Smooth muscle cell (in vitro differentiated cells): ENCODE data around the gene WASHC4. TPM values are rescaled to one million over a fixed set of nuclear protein-coding genes. Genes with fewer than 3 reads are reported as not detected.
A peak's percentile ranks its signal among the peaks of the same experiment; 100 is the strongest.

Experiments
- DNase-seq: peaks from one replicate; lab custom pipeline; 2025; ENCODE audit not compliant: unreplicated experiment; lab: John Stamatoyannopoulos, UW
- H2AFZ ChIP-seq: fragments of 200-600 bp; sonication (generic); 2 replicates; pipeline ENCODE4 v1.6.0; 2016; ENCODE audit warnings: antibody characterized with exemption, low read depth, mild to moderate bottlenecking
- H3F3A ChIP-seq: fragments of 200-600 bp; sonication (generic); 2 replicates; pipeline ENCODE4 v1.6.0; 2017; ENCODE audit warnings: antibody characterized with exemption, low read depth
- H3K27ac ChIP-seq: fragments of 200-600 bp; sonication (generic); 2 replicates; pipeline ENCODE4 v1.5.1; 2016; ENCODE audit warnings: low read depth, mild to moderate bottlenecking
- H3K27me3 ChIP-seq: fragments of 200-600 bp; sonication (generic); 2 replicates; pipeline ENCODE4 v1.6.1; 2016; ENCODE audit warnings: low read depth, mild to moderate bottlenecking
- H3K36me3 ChIP-seq: fragments of 200-600 bp; sonication (generic); 2 replicates; pipeline ENCODE4 v1.5.1; 2016; ENCODE audit warnings: low read depth
- H3K4me1 ChIP-seq: fragments of 200-600 bp; sonication (generic); 2 replicates; pipeline ENCODE4 v1.5.1; 2016; ENCODE audit warnings: low read depth
- H3K4me2 ChIP-seq: fragments of 200-600 bp; sonication (generic); 2 replicates; pipeline ENCODE4 v1.6.0; 2016; ENCODE audit warnings: mild to moderate bottlenecking
- H3K4me3 ChIP-seq: fragments of 200-600 bp; sonication (generic); 2 replicates; pipeline ENCODE4 v1.5.1; 2016; ENCODE audit warnings: mild to moderate bottlenecking
- H3K79me2 ChIP-seq: fragments of 200-600 bp; sonication (generic); 2 replicates; pipeline ENCODE4 v1.6.0; 2016; ENCODE audit warnings: low read depth, mild to moderate bottlenecking
- H3K9ac ChIP-seq: fragments of 200-600 bp; sonication (generic); 2 replicates; pipeline ENCODE4 v1.6.0; 2016; ENCODE audit warnings: low read depth
- H3K9me3 ChIP-seq: fragments of 200-600 bp; sonication (generic); replicated peaks from 2 replicates; pipeline ENCODE4 v1.5.1; 2016; ENCODE audit warnings: low read depth
- H4K20me1 ChIP-seq: fragments of 200-600 bp; sonication (generic); 2 replicates; pipeline ENCODE4 v1.6.0; 2016; ENCODE audit warnings: low read depth
- CTCF ChIP-seq: fragments of 200-600 bp; sonication (generic); IDR thresholded peaks from 2 replicates; pipeline ENCODE4 v1.5.1; 2017; ENCODE audit warnings: borderline replicate concordance, mild to moderate bottlenecking, antibody characterized with exemption; ENCODE audit not compliant: insufficient read depth, poor library complexity, severe bottlenecking
- WGBS: methylation state at CpG from one replicate; pipeline ENCODE4 v1.1.7; 2016; ENCODE audit warnings: low lambda C conversion rate; 5-methylcytosine and 5-hydroxymethylcytosine counted together
- polyA plus RNA-seq: library from polyadenylated mRNA; unstranded; fragments of >200 nt; fragmentation: Nextera tagmentation; extraction: Ambion mirVana; gene quantifications from 2 replicates; pipeline ENCODE4 v1.2.1, GENCODE V29; 2016
- total RNA-seq: library from RNA; depleted of rRNA; stranded (reverse); fragments of >200 nt; gene quantifications from 2 replicates; pipeline ENCODE4 v1.2.3, GENCODE V29; 2014

Gene WASHC4
- total and polyA plus RNA-seq, 2 experiments from 2014 or later = 26.9 to 76.1 TPM

- Histone ChIP-seq H3K79me2 (no peaks in the 10 kb centered on the region), H3K4me3 (no peak overlapping the region), H3K4me2 (no peak overlapping the region), H3K9ac (no peak overlapping the region), H3K27me3 (no peaks in the 10 kb centered on the region), H3F3A (peaks cover 21% of the 10 kb centered on the region), H3K4me1 (no peaks in the 10 kb centered on the region), H2AFZ (no peak overlapping the region), H4K20me1 (no peaks in the 10 kb centered on the region), H3K9me3 (no peaks in the 10 kb centered on the region), H3K27ac (no peak overlapping the region), H3K36me3 (peaks cover 24% of the 10 kb centered on the region)
- DNase-seq = no peak
- 81% methylated on average over 6 of the region's 6 CpGs for WGBS
- no peak for TF ChIP-seq CTCF
Observed at GRCh38 chr12:105189293-105189692, 81.8 kb downstream of the WASHC4 start.

DNA sequence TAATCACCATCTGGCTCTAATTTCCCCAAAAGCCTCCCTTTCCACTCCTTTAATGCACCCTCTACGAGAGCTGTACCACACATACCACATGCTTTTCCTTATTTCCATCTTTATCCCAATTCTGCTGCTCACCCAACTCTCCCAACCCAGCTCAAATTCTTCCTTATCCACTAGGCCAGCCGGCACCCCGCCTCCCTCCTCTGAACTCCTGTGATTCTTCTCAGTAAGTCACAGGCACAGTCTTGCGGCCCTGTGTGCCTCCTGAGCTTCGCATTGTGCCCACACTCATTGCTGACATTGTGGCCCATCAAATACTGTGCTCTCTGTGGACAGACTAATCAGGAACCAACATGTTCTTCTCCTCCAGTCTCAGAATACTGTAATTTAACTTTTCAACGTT is 83.0 kb downstream of the WASHC4 start:
- Histone ChIP-seq H3K27me3 (no peaks in the 10 kb centered on the region), H3K36me3 (peaks cover 24% of the 10 kb centered on the region), H3F3A (peaks cover 21% of the 10 kb centered on the region), H4K20me1 (no peaks in the 10 kb centered on the region), H2AFZ (no peak overlapping the region), H3K9ac (no peak overlapping the region), H3K4me3 (no peak overlapping the region), H3K4me1 (no peaks in the 10 kb centered on the region), H3K9me3 (no peaks in the 10 kb centered on the region), H3K4me2 (no peak overlapping the region), H3K79me2 (no peaks in the 10 kb centered on the region), H3K27ac (peak overlapping the region; percentile 9)
- DNase-seq = no peak
- WGBS = 87% methylated on average over 6 of the region's 6 CpGs
- TF ChIP-seq CTCF = no peak

- Histone ChIP-seq H3K4me1 (no peaks in the 10 kb centered on the region), H3K4me3 (no peak overlapping the region), H4K20me1 (no peaks in the 10 kb centered on the region), H3K9ac (no peak overlapping the region), H3K27me3 (no peaks in the 10 kb centered on the region), H3K27ac (no peak overlapping the region), H3K9me3 (no peaks in the 10 kb centered on the region), H3K36me3 (peaks cover 19% of the 10 kb centered on the region), H3K79me2 (no peaks in the 10 kb centered on the region), H3K4me2 (no peak overlapping the region), H2AFZ (no peak overlapping the region), H3F3A (peaks cover 8% of the 10 kb centered on the region)
- WGBS = 98% methylated on average over 1 of the region's 1 CpG
- no peak for DNase-seq
- no peak for TF ChIP-seq CTCF
Observed at GRCh38 chr12:105192624-105193225, 85.2 kb downstream of the WASHC4 start.

GRCh38 chr12:105194947-105195346 is 87.4 kb downstream of the WASHC4 start:
- Histone ChIP-seq H3K36me3 (peaks cover 1% of the 10 kb centered on the region), H3K27me3 (no peaks in the 10 kb centered on the region), H3K27ac (no peak overlapping the region), H3F3A (no peaks in the 10 kb centered on the region), H3K4me1 (no peaks in the 10 kb centered on the region), H3K4me3 (no peak overlapping the region), H3K4me2 (no peak overlapping the region), H3K79me2 (no peaks in the 10 kb centered on the region), H3K9me3 (no peaks in the 10 kb centered on the region), H4K20me1 (no peaks in the 10 kb centered on the region), H3K9ac (no peak overlapping the region), H2AFZ (no peak overlapping the region)
- TF ChIP-seq CTCF = no peak
- no peak for DNase-seq
- WGBS = 97% methylated on average over 6 of the region's 6 CpGs
